A549 treated with AZD9567 at 1 μM for 4 hours (cell line): ENCODE results near the gene ADIPOR2. TPM values are rescaled to one million over a fixed set of nuclear protein-coding genes. Genes with fewer than 3 reads are reported as not detected.

Experiments used
- total RNA-seq: library from RNA; stranded (reverse); fragments of 200-300 nt; extraction: Qiagen RNA extraction; gene quantifications from 5 replicates; pipeline ENCODE4 v1.2.3, GENCODE V29; 2022; ENCODE audit not compliant: insufficient read depth

Gene ADIPOR2
- 55.4 to 63.1 TPM (median 58.6 TPM) in 5 replicates for total RNA-seq

GRCh38 chr12:1690578-1691122 lies at the start of gene ADIPOR2:
ADIPOR2 (plus strand) TSS chr12:1691070; CDS start chr12:1754344, 63,274 bp downstream.

GRCh38 chr12:1820191-1820895 lies 129.5 kb downstream of the ADIPOR2 start, which contains the start of gene LRTM2:
LRTM2 (plus strand) TSS chr12:1820565; CDS start chr12:1828149, 7,584 bp downstream.

Other genes with a start within 250 kb of the ADIPOR2 start
- gene FBXL14, start 96.5 kb upstream of the ADIPOR2 start, total RNA-seq, result 10.7 to 13.6 TPM (median 11.5 TPM) in 5 replicates
- gene WNT5B, start 61.8 kb upstream of the ADIPOR2 start, total RNA-seq, result 1.5 to 2.4 TPM (median 1.6 TPM) in 5 replicates
- 0.02 to 0.13 TPM in 2 of 5 replicates, not detected in the others for gene LRTM2, start 129.5 kb downstream of the ADIPOR2 start, total RNA-seq
- gene CACNA2D4, start 227.6 kb downstream of the ADIPOR2 start, total RNA-seq, result not detected in 5 replicates